GM19438 (cell line): ENCODE results near the gene TBX5.

ENCODE experiments used
- ATAC-seq: cut with Tn5 transposase; IDR thresholded peaks from one replicate; pipeline ENCODE4 v1.9.1; 2021; ENCODE audit warnings: low read depth; ENCODE audit not compliant: unreplicated experiment

TBX5 gene

DNA sequence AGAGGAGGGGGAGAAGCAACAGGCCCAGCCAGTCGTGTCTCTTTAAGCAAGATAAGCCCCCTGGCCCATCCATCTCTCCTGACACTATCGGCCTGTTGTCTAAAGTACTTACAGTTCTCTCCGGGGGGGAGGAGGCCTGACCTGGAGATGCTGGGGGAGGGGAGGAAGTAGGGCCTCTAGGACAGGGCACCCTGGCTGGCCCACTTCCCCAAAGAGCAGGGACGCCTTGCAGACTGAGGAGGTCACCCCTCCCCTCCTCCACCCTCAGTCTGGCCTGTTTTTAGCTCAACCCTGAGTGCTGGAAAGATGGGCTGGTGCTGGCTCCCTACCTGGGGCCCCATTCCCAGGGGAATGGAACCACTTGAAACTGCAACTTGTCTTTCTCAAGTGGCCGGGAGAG is 70.3 kb downstream of the TBX5 start:
- ATAC-seq = no peak

DNA sequence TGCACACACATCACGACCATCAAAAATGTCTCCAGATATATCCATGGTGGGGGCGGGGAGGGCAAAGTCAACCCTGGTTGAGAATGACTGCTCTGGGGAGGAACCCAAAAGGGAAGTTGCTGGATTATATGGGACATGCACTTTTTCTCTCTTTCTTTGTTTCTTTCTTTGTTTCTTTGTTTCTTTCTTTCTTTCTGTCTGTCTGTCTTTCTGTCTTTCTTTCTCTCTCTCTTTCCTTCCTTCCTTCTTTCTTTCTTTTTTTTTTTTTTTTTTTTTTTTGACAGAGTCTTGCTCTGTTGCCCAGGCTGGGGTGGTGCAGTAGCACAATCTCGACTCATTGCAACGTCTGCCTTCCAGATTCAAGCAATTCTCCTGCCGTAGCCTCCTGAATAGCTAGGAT is 71.5 kb downstream of the TBX5 start:
- no peak for ATAC-seq

DNA sequence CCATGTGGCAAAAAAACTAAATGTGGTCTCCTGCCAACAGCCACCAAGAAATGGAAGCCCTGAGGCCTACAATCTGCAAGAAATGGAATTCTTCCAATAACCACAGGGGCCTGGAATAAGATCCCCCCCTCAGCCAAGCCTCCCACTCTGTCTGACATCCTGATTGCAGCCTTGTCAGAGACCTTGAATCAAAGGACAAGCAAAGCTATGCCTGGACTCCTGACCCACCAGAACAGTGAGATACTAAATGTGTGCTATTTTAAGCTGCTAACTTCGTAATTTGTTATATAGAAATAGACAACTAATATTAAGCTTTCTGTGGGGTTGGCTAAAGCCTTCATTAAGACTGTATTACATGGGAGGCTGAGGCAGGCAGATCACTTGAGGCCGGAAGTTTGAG is 77.7 kb downstream of the TBX5 start:
- no peak for ATAC-seq

DNA sequence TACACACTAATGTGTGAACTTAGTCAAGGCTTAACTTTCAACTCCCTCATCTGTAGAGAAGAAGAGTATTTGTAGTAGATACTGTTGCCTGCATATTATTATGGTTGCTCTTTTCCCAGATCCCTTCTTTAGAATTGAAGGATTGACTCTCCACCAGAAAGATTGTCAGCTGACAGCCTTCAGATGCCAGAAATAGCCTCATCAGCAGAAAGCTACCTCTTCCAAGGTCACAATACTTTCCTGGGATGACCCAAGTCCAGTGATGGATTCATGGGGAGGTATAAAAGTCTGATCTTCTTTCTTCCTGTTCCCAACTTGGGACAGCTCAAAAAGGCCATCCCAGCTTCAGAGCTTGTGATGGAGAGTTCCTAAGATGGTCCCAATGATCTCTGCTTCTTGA is 78.2 kb downstream of the TBX5 start:
- ATAC-seq = no peak

DNA sequence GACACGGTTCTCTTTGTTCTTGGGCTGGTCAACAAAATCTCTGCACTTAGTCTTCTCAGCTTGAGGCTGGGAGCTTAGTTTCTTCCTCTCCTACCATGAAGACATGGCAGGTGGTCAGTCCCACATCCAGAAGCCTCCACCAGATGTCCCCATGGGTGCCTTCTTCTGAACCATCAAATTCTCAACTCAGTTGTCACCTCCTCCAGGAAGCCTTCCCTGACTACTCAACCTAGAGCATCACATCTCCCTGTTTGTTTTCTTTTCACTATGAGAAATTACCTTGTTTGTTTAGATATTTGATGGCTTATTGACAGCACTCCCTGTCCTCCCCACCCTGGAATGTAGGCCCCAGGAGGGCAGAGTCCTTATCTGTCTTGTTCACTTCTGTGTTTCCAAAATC is 84.4 kb downstream of the TBX5 start:
- no peak for ATAC-seq

DNA sequence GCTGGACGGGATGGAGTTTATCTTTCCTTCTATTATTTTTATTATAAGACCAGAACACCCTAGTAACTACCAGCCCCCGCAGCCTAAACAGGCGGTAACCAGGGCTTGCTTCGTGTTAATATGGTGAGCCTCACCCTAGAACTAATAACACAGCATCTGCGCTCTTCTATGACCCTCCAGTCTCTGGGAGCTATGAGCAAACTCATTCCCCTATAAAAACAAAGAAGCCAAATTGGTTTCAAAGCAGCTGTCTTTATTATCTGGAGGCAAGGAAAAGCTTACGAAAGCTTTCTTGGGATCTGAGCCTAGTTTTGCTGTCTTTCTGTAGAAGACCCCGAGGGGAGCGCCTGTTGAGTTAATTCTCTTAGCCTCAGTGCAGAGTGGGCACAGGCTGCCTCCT is 85.0 kb downstream of the TBX5 start:
- ATAC-seq = no peak

DNA sequence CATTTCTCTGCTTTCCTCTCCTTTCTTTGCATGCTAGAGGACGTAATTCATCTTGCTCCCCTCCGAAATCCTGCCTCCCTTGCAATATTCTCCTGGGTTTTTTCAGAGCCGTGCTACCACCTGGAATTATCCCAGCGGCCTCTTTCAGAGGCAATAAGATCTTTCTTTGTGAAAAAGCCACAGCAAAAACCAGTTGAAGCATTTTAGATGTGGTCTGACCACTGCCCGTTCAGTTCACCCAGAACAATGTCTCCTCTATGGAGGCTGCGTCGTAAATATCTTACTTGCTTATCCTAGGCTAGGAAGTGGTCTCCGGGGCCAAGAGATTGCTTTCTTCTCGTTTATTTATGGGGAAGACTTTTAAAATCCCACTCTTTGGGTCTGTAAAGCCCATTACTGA is 85.8 kb downstream of the TBX5 start:
- ATAC-seq = no peak

DNA sequence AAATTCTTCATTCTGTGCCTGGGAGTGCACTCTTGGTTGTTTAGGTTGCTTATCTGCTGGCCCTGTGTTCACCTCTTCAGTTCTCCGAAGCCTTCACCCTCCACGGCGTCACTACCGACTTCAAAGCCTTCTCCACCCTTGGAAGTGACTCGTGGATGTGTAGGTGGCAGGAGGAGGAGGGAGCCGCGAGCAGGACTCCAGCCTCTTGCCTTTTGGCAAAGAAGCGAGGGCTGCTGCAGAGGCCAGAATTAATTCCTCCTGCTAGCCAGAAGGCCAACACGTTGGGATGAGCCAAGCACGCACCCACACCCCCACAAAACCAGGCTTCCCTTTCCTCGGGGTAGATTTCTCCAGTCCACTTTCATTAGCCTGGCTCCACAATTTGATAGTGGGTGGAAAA is 86.5 kb downstream of the TBX5 start:
- no peak for ATAC-seq

DNA sequence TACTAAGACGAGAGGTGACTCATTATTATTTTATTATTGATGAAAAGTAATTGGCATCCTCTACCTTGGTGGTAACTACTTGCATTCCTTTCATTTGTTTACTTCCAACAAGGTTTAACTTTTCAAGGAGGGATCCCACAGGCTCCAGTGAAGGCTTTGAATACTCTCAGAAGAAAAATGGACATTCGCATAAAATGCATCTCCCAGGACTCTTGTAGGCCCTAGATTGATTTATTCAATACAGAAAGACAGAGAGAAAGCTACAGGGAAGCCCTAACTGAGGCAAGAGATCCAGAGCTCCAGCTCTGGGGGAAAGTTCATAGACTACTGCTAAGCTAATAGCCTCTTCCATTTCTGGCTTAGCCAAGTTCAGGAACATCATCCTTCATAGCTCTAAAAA is 87.0 kb downstream of the TBX5 start:
- ATAC-seq = no peak

DNA sequence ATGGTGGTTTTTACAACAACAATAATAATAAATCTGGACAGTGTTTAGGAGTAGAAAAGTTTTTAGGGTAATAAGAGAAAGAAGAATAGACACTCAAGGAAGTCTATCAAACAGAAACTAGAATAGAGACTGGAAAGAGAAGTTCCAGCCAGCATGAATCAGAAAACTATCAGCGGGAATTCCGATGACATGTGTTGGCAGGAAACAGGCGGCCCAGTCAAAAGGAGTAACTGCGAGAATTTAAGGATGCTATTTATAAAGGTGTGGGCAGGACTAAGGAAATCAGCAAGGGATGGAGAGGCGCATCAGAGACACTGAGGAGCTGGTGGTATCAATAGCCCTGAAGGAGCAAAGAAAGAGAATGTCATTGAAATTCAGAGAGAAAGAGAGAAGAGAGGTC is 89.9 kb downstream of the TBX5 start:
- ATAC-seq = no peak

DNA sequence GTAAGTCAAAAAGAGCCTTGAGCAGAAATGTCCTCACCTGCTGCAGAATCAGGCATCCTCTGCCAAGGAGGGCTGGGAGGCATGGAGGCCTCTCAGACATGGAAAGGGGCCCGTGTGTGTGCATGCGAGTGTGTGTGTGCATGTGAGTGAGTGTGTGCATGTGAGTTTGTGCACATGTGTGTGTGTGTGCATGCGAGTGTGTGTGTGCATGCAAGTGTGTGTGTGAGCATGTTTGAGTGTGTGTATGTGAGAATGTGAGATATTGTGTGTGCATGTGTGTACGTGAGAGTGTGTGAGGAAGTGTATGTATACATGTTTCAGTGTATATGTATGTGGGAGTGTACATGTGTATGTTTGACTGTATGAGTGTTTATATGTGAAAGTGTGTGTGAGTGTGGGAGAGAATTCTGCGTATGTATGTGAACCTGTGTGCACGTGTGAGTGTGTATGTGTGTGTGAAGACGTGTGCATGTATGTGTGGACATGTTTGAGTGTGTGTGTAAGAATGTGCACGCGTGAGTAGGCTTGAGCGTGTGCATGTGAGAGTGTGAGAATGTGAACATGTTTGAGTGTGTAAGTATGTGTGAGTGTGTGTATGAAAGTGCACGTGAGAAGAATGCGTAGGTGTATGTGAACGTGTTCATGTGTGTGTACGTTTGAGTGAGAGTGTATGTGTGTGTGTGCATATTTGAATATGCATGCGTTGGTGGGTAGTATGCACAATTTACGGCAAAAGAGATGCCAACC is 90.8 kb downstream of the TBX5 start:
- no peak for ATAC-seq

DNA sequence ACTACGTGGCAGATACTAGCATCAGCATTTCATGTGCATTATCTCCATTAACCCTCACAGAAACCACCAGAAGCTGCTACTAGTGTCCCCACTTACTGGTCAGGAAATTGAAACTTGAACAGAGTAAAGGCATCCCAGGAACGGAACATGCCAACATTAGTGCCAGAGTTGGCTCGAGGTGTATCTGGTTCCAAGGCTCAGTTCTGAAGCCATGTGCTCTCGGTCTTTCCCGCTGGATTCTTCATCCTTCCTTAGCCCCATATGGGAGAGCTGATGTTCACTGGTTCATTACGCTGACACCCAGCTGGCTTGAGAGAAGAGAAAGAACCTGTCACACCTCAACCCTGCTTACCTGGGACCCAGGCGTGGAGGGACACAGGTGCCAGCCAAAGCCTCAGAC is 91.5 kb downstream of the TBX5 start:
- ATAC-seq = no peak

DNA sequence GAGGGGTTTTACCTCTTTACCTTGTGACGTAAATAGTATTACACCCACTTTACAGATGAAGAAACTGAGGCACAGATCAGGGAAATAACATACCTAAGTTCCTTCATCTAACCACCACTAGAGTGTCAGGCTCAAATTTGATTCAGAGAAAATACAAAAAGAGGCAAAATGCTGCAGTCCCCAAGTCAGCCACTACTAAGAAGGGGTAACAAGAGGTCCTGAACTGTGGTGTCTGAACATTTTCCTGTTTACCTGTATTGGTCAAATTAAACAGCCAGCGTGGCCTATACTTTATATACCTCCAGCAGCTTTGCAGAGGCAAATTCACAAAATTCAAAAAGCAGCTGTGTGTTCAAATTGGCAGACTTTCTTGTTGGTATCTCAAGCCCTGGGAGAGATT is 92.0 kb downstream of the TBX5 start:
- no peak for ATAC-seq

DNA sequence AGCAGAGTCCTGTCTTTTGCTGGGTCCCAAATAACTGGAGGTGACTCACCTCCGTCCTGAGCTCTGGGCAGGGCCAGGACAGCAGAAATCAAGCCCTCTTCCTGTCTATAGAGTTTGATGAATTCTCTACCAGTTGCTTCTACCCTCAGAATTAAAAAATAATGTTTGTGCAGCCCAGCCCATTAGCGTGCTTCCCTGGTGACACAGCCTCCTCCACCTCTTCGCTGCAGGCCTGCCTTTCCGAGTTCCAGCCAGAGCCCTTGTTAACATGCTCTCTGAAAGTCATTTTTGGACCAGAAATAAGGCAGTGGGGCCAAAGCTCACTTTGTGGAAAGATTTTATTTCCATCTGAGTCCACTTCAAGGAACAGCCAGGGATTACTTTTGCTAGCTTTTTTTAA is 94.0 kb downstream of the TBX5 start:
- no peak for ATAC-seq

DNA sequence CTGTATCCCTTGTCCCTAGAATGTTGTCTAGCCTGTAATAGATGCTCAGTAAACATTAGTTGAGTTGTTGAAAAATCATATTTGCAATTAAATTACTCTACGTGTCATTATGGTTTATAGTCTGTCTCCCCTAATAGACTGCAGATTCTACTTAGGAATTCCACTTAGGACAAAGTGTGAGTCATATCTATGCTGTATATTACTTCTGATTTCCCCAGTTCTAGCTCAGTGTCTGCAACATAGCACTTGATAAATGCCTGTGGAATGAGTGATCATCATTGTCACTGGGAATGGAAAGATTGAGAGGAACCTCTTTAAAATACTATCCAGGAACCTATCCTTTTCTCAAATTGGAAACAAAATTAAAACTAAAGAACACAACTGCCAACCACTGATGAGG is 99.3 kb downstream of the TBX5 start:
- ATAC-seq = no peak

DNA sequence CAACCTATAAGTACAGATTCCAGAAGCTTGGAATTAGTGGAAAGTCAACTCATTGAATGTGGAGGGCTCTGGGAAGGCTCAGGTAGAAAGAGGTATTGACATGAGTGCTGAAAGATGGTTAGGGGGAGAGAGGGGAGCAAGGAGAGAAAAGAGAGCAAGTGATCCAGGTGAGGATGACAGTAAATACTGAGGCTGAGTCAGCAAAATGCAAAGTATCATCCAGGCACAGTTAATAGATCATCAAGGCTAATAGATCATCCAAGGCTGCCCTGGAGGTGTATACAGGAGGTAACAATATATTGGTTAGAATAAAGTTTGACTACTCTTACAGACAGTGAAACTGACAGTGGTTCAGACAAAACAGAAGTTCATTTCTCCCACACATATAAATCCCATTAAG is 100.5 kb downstream of the TBX5 start:
- no peak for ATAC-seq
